GM12878 (cell line): ENCODE results near the gene GRIK4. TPM values are rescaled to one million over a fixed set of nuclear protein-coding genes. Genes with fewer than 3 reads are reported as not detected.

Experiments used
- ATAC-seq: fragments of 200-7000 bp; cut with Tn5 transposase; 3 replicates; pipeline ENCODE4 v1.9.1; 2020; ENCODE audit warnings: mild to moderate bottlenecking, moderate library complexity
- BruUV-seq: library from RNA; stranded (reverse); fragments of 400-500 nt; replicated peaks from 2 replicates; lab custom pipeline; 2021; lab: Mats Ljungman, UMichigan
- CTCF ChIA-PET: fragments of 300-600 bp; sonication (Branson Sonifier 250); formaldehyde crosslinking; extraction: SDS; loops from one replicate; lab custom pipeline; 2021; ENCODE audit warnings: inconsistent platforms; lab: Yijun Ruan, JAX
- POLR2A ChIA-PET: fragments of 350-600 bp; formaldehyde crosslinking; extraction: SDS; loops from one replicate; lab custom pipeline; 2021; ENCODE audit warnings: inconsistent platforms; lab: Charles Lee
- RAD21 ChIA-PET: fragments of 300-600 bp; sonication (Branson Sonifier 250); formaldehyde crosslinking; loops from one replicate; lab custom pipeline; 2023; ENCODE audit warnings: antibody characterized with exemption; ENCODE audit not compliant: unreplicated experiment; lab: Charles Lee
- SMC1A ChIA-PET: fragments of 300-600 bp; sonication (Branson Sonifier 250); formaldehyde crosslinking; loops from one replicate; lab custom pipeline; 2023; ENCODE audit not compliant: unreplicated experiment, uncharacterized antibody; lab: Charles Lee
- DNase-seq: peaks from one replicate; pipeline ENCODE4 v3.0.0-alpha.2; 2011; ENCODE audit warnings: low read depth, low spot score
- FAIRE-seq: peaks from 3 replicates; lab custom pipeline; 2011; peaks lifted over from hg19 to GRCh38; lab: Jason Lieb, UNC
- H2AFZ ChIP-seq: 2 replicates; pipeline ENCODE4 v1.6.0; 2011; ENCODE audit warnings: low read depth, low read length, control low read depth; ENCODE audit not compliant: control insufficient read depth
- H3K27ac ChIP-seq: 2 replicates; pipeline ENCODE4 v1.5.1; 2011; ENCODE audit warnings: control low read depth; ENCODE audit not compliant: control insufficient read depth, insufficient read depth
- H3K27me3 ChIP-seq, 2 experiments: replicated peaks in 1 of 2; 2 replicates each; pipeline versions ENCODE4 v1.6.0 to v1.6.1; 2011; ENCODE audit warnings: low read length in 1 of 2; ENCODE audit not compliant: control insufficient read depth in 2 of 2, insufficient read depth in 2 of 2
- H3K36me3 ChIP-seq, 2 experiments: 2 replicates each; pipeline ENCODE4 v1.5.1; 2011; ENCODE audit warnings: low read length in 1 of 2; ENCODE audit not compliant: control insufficient read depth in 2 of 2, insufficient read depth in 2 of 2
- H3K4me1 ChIP-seq: 2 replicates; pipeline ENCODE4 v1.6.1; 2011; ENCODE audit warnings: mild to moderate bottlenecking, low read length, moderate library complexity, mixed read lengths; ENCODE audit not compliant: control insufficient read depth, insufficient read depth
- H3K4me2 ChIP-seq: 2 replicates; pipeline ENCODE4 v1.6.0; 2011; ENCODE audit warnings: control low read depth; ENCODE audit not compliant: control insufficient read depth, insufficient read depth
- H3K4me3 ChIP-seq: fragments of 200-600 bp; sonication (generic); 2 replicates; pipeline ENCODE4 v1.5.1; 2016
- H3K79me2 ChIP-seq: 2 replicates; pipeline ENCODE4 v1.6.0; 2011; ENCODE audit warnings: low read length; ENCODE audit not compliant: control insufficient read depth, insufficient read depth
- H3K9ac ChIP-seq: 2 replicates; pipeline ENCODE4 v1.8.0; 2011; ENCODE audit warnings: low read length, control low read depth, mixed read lengths; ENCODE audit not compliant: control insufficient read depth, insufficient read depth
- H3K9me3 ChIP-seq: replicated peaks from 3 replicates; pipeline ENCODE4 v1.5.1; 2011; ENCODE audit warnings: mild to moderate bottlenecking, low read length; ENCODE audit not compliant: control insufficient read depth, insufficient read depth
- H4K20me1 ChIP-seq: 2 replicates; pipeline ENCODE4 v1.6.0; 2011; ENCODE audit not compliant: control insufficient read depth, insufficient read depth
- IRF4 ChIP-seq: IDR thresholded peaks from 2 replicates; pipeline ENCODE4 v1.6.1; 2011; ENCODE audit warnings: low read depth, low read length
- RAD21 ChIP-seq: IDR thresholded peaks from 2 replicates; pipeline ENCODE4 v1.6.1; 2011; ENCODE audit warnings: mild to moderate bottlenecking, low read depth, low read length, moderate library complexity; ENCODE audit not compliant: insufficient read depth
- WGBS: methylation state at CpG from one replicate; pipeline ENCODE4 v1.1.6; 2016; ENCODE audit warnings: low lambda C conversion rate; ENCODE audit not compliant: insufficient replicate concordance, insufficient coverage; ENCODE audit errors: missing lambda C conversion rate; 5-methylcytosine and 5-hydroxymethylcytosine counted together
- in situ Hi-C: fragments of 300-500 bp; cut with MboI; formaldehyde crosslinking; loops from 9 replicates; pipeline ENCODE4 v1.14.3; 2018; ENCODE audit warnings: mixed read lengths
- intact Hi-C: fragments of 100-400 bp; cut with micrococcal nuclease; formaldehyde crosslinking; loops from one replicate; pipeline ENCODE4 v1.14.2; 2022; ENCODE audit not compliant: unreplicated experiment
- polyA plus RNA-seq, 11 experiments: library from polyadenylated mRNA; depleted of rRNA in 4 of 11; unstranded in 6 of 11; stranded (reverse) in 5 of 11; fragments of >200 nt; fragmentation: Nextera tagmentation in 4 of 11; fragmentation: Illumina TruSeq in 1 of 11; extraction: Ambion mirVana in 4 of 11; extraction: Trizol in 1 of 11; gene quantifications; 1 replicate in 1 of 11; 2 replicates in 10 of 11; pipeline versions ENCODE4 v1.2.1 to v1.2.3, GENCODE V29; 2011 to 2016; ENCODE audit warnings: inconsistent platforms in 2 of 11, missing spikeins in 2 of 11, low read depth in 1 of 11
- total RNA-seq, 4 experiments: library from RNA; depleted of rRNA in 3 of 4; stranded (reverse); fragments of >200 nt in 3 of 4; fragmentation: Illumina TruSeq in 1 of 4; extraction: Trizol in 1 of 4; gene quantifications; 2 replicates each; pipeline versions ENCODE4 v1.2.1 to v1.2.3, GENCODE V29; 2013 to 2021
- TF ChIP-seq, protein P1 (sequence below), 3 experiments: IDR thresholded peaks in 2 of 3; conservative IDR thresholded peaks in 1 of 3; 2 replicates each; pipeline ENCODE4 v1.5.1; 2011; ENCODE audit warnings: low read depth in 3 of 3, low read length in 3 of 3, mild to moderate bottlenecking in 3 of 3, control low read depth in 2 of 3, moderate library complexity in 2 of 3, inconsistent platforms in 1 of 3, mixed read lengths in 1 of 3; ENCODE audit not compliant: control insufficient read depth in 2 of 3, insufficient read depth in 1 of 3; ENCODE audit errors: extremely low read depth in 1 of 3
- TF ChIP-seq, protein P2 (sequence below): fragments of 450-650 bp; IDR thresholded peaks from 2 replicates; pipeline ENCODE4 v1.6.1; 2017; ENCODE audit warnings: mild to moderate bottlenecking, low read depth, inconsistent platforms; ENCODE audit not compliant: poor library complexity, severe bottlenecking

Gene GRIK4
- total and polyA plus RNA-seq, 10 of the 15 experiments (the other 5 are each of a cell fraction or from before 2014, with no cell fraction given): 0.33 to 3.6 (median 0.72) TPM

DNA sequence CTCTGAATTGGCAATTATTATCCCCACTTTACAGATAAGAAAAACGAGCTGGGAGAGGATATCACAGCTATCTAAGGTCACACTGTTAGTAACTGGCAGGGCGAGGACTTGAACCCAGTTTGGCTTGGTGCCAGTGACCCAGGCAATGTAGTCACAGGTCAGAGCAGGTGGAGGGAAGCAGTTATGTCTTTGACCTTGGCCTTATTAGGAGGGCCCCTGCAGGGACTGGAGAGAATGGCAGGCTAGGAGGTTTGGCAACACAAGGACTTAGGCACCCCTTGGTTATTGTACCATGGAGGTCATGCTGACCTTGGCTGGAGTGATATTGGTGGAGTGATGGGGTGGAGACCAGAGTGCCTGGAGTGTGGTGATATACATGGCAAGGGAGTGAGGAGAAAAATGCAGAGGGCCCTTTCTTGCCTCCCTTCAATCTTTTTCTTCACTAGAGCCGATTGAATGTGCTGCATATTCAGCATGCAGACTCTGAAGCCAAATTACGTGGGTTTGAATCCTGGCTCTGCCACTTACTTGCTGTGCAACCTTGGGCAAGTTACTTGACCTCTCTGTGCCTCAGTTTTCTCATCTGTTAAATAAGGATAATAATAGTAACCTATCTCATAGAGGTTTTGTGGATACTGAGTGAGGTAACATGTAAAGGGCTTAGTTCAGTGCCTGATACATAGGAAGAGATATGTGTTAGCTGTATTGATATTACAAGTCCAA, 419.7 kb downstream of the GRIK4 start:
- no peaks in the 10 kb centered on the region for H3K27me3 ChIP-seq
- no peaks in the 10 kb centered on the region for H3K9me3 ChIP-seq
- ChIA-PET CTCF (interaction anchor here (0.7 to 10.7 kb wide), 9 partner anchors 13 to 421 kb away, joined by 3 to 179 read pairs (median 5); no protein-coding TSS in a partner anchor), SMC1A (interaction anchor here (0.6 to 1.7 kb wide), 5 partner anchors 17 to 412 kb away, joined by 3 to 7 read pairs (median 3); no protein-coding TSS in a partner anchor), RAD21 (interaction anchor here (0.6 to 4.4 kb wide), 4 partner anchors 17 to 421 kb away, joined by 3 to 27 read pairs (median 4); no protein-coding TSS in a partner anchor), POLR2A (no interaction called here)
- BruUV-seq: no TSS peak
- H3K9ac ChIP-seq: no peak overlapping the region
- intact Hi-C loops: no loop called here
- peaks cover 7% of the 10 kb centered on the region for H3K4me1 ChIP-seq
- H3K4me2 ChIP-seq: no peak overlapping the region
- DNase-seq (no peak), ATAC-seq (peak; percentile 57), FAIRE-seq (no peak)
- no peak overlapping the region for H3K27ac ChIP-seq
- H3K36me3 ChIP-seq: no peaks in the 10 kb centered on the region
- WGBS: 36% methylated on average over 4 of the region's 4 CpGs
- no peaks in the 10 kb centered on the region for H4K20me1 ChIP-seq
- H3K79me2 ChIP-seq: no peaks in the 10 kb centered on the region
- 0 out of 2 replicates have a peak, but pooled peaks have one; percentile 14 for TF ChIP-seq RAD21
- TF ChIP-seq, protein P1, sequence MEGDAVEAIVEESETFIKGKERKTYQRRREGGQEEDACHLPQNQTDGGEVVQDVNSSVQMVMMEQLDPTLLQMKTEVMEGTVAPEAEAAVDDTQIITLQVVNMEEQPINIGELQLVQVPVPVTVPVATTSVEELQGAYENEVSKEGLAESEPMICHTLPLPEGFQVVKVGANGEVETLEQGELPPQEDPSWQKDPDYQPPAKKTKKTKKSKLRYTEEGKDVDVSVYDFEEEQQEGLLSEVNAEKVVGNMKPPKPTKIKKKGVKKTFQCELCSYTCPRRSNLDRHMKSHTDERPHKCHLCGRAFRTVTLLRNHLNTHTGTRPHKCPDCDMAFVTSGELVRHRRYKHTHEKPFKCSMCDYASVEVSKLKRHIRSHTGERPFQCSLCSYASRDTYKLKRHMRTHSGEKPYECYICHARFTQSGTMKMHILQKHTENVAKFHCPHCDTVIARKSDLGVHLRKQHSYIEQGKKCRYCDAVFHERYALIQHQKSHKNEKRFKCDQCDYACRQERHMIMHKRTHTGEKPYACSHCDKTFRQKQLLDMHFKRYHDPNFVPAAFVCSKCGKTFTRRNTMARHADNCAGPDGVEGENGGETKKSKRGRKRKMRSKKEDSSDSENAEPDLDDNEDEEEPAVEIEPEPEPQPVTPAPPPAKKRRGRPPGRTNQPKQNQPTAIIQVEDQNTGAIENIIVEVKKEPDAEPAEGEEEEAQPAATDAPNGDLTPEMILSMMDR (IDR thresholded peaks at IDR 0.05 in 2 of 3, conservative IDR thresholded peaks at IDR 0.05 in 1 of 3; ENCODE audit: control insufficient read depth in 2 of 3, extremely low read depth in 1 of 3, insufficient read depth in 1 of 3, low read depth in 3 of 3, low read length in 3 of 3): peak; percentile 14 to 48 (median 20); a peak in 3 of 6 replicates
- TF ChIP-seq IRF4: no peak
- TF ChIP-seq, protein P2, sequence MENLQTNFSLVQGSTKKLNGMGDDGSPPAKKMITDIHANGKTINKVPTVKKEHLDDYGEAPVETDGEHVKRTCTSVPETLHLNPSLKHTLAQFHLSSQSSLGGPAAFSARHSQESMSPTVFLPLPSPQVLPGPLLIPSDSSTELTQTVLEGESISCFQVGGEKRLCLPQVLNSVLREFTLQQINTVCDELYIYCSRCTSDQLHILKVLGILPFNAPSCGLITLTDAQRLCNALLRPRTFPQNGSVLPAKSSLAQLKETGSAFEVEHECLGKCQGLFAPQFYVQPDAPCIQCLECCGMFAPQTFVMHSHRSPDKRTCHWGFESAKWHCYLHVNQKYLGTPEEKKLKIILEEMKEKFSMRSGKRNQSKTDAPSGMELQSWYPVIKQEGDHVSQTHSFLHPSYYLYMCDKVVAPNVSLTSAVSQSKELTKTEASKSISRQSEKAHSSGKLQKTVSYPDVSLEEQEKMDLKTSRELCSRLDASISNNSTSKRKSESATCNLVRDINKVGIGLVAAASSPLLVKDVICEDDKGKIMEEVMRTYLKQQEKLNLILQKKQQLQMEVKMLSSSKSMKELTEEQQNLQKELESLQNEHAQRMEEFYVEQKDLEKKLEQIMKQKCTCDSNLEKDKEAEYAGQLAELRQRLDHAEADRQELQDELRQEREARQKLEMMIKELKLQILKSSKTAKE: no peak
- TF ChIP-seq, all 136 proteins: peak for 2
- in situ Hi-C loops: no loop called here
- Histone ChIP-seq H2AFZ (no peak overlapping the region), H3K4me3 (no peak overlapping the region)
